HL-60 (cell line): ENCODE results near the gene CNIH3.

Experiments
- DNase-seq, 2 experiments: peaks; one replicate each; pipeline ENCODE4 v3.0.0-alpha.2; 2010 to 2020; ENCODE audit warnings: low read depth in 1 of 2, low spot score in 1 of 2
- H3K27ac ChIP-seq: fragments of 250-450 bp; sonication (Bioruptor Pico); replicated peaks from 2 replicates; pipeline ENCODE4 v1.5.1; 2020; ENCODE audit warnings: mild to moderate bottlenecking, moderate library complexity
- H3K27me3 ChIP-seq: fragments of 250-450 bp; sonication (Bioruptor Pico); 2 replicates; pipeline ENCODE4 v1.5.1; 2021; ENCODE audit warnings: mild to moderate bottlenecking, moderate library complexity; ENCODE audit not compliant: insufficient read depth, poor library complexity, severe bottlenecking
- H3K4me3 ChIP-seq: replicated peaks from 2 replicates; pipeline ENCODE4 v1.5.1; 2011; ENCODE audit warnings: mild to moderate bottlenecking, control low read depth, low read length; ENCODE audit not compliant: insufficient read depth
- GABPA ChIP-seq: IDR thresholded peaks from 2 replicates; pipeline ENCODE4 v1.6.1; 2012; ENCODE audit warnings: low read depth
- POLR2AphosphoS5 ChIP-seq: IDR thresholded peaks from 2 replicates; pipeline ENCODE4 v1.6.1; 2012; ENCODE audit warnings: low read depth
- SPI1 ChIP-seq: IDR thresholded peaks from 2 replicates; pipeline ENCODE4 v1.6.1; 2012; ENCODE audit warnings: low read depth, mild to moderate bottlenecking, borderline replicate concordance
- TF ChIP-seq, protein P1 (sequence below): IDR thresholded peaks from one replicate; pipeline ENCODE4 v1.5.1; 2011; ENCODE audit warnings: low read length, control low read depth, inconsistent platforms; ENCODE audit not compliant: insufficient read depth
- TF ChIP-seq, protein P2 (sequence below): IDR thresholded peaks from 2 replicates; pipeline ENCODE4 v1.6.1; 2012; ENCODE audit warnings: low read depth; ENCODE audit not compliant: insufficient replicate concordance

CNIH3 gene

DNA sequence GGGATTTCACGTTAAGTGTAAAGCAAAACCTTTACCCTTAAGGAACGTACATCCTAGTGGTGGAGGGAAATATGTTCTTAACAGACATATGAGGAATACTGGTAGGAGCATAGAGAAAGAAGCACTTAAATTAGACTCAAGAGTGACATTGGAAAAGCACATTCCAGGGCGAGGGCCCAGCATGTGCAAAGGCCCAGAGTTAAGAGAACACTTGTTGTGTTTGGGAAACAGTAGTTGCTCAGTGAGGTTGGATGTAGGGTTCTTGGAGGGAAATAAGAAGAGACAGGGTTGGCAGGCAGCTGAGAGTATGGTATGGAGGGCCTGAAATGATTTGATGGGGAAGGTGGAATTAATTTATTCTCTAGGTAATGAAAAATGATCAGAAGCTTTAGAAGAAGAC, 115.5 kb downstream of the CNIH3 start:
- no peak for TF ChIP-seq GABPA
- TF ChIP-seq SPI1: no peak
- no peak for TF ChIP-seq POLR2AphosphoS5
- TF ChIP-seq, protein P1, sequence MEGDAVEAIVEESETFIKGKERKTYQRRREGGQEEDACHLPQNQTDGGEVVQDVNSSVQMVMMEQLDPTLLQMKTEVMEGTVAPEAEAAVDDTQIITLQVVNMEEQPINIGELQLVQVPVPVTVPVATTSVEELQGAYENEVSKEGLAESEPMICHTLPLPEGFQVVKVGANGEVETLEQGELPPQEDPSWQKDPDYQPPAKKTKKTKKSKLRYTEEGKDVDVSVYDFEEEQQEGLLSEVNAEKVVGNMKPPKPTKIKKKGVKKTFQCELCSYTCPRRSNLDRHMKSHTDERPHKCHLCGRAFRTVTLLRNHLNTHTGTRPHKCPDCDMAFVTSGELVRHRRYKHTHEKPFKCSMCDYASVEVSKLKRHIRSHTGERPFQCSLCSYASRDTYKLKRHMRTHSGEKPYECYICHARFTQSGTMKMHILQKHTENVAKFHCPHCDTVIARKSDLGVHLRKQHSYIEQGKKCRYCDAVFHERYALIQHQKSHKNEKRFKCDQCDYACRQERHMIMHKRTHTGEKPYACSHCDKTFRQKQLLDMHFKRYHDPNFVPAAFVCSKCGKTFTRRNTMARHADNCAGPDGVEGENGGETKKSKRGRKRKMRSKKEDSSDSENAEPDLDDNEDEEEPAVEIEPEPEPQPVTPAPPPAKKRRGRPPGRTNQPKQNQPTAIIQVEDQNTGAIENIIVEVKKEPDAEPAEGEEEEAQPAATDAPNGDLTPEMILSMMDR: no peak
- TF ChIP-seq, protein P2, sequence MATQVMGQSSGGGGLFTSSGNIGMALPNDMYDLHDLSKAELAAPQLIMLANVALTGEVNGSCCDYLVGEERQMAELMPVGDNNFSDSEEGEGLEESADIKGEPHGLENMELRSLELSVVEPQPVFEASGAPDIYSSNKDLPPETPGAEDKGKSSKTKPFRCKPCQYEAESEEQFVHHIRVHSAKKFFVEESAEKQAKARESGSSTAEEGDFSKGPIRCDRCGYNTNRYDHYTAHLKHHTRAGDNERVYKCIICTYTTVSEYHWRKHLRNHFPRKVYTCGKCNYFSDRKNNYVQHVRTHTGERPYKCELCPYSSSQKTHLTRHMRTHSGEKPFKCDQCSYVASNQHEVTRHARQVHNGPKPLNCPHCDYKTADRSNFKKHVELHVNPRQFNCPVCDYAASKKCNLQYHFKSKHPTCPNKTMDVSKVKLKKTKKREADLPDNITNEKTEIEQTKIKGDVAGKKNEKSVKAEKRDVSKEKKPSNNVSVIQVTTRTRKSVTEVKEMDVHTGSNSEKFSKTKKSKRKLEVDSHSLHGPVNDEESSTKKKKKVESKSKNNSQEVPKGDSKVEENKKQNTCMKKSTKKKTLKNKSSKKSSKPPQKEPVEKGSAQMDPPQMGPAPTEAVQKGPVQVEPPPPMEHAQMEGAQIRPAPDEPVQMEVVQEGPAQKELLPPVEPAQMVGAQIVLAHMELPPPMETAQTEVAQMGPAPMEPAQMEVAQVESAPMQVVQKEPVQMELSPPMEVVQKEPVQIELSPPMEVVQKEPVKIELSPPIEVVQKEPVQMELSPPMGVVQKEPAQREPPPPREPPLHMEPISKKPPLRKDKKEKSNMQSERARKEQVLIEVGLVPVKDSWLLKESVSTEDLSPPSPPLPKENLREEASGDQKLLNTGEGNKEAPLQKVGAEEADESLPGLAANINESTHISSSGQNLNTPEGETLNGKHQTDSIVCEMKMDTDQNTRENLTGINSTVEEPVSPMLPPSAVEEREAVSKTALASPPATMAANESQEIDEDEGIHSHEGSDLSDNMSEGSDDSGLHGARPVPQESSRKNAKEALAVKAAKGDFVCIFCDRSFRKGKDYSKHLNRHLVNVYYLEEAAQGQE: no peak
- Histone ChIP-seq H3K27ac (no peak overlapping the region), H3K4me3 (no peak overlapping the region), H3K27me3 (no peaks in the 10 kb centered on the region)
- no peak for DNase-seq

DNA sequence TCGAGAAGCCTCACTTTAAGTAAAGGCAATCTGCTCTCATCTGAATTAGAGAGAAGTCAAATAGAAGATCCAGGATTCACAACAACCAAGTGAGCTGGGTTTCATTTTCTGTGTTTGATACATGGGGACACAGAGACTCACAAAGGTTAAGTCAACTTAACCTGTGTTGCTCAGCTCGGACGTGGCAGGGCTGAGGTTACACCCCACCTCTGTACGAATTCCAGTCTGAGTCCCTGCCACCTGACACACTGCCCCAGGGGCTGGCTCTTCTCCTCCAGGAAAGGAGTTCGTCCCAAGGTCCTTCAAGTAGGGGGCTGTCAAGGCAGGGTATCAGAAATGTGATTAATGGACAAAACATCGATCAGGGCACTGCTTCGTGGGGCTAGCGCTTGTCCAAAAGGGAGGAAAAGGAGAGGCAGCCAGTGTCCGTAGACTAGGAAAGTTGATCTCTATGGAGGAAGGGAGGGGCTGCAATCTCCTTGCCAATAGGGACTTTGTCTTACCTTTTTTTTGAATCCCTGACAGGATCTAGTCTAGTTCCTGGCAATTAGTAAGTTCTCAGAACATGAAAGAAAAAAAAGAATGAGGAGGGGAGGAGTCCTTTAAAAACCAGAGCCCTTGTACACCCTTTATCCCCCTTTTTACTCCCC, 116.4 kb downstream of the CNIH3 start:
- no peak overlapping the region for H3K4me3 ChIP-seq
- no peak overlapping the region for H3K27ac ChIP-seq
- TF ChIP-seq SPI1 (no peak), GABPA (no peak), POLR2AphosphoS5 (no peak)
- TF ChIP-seq, protein P2: no peak
- TF ChIP-seq, protein P1: no peak
- DNase-seq: no peak
- no peaks in the 10 kb centered on the region for H3K27me3 ChIP-seq

DNA sequence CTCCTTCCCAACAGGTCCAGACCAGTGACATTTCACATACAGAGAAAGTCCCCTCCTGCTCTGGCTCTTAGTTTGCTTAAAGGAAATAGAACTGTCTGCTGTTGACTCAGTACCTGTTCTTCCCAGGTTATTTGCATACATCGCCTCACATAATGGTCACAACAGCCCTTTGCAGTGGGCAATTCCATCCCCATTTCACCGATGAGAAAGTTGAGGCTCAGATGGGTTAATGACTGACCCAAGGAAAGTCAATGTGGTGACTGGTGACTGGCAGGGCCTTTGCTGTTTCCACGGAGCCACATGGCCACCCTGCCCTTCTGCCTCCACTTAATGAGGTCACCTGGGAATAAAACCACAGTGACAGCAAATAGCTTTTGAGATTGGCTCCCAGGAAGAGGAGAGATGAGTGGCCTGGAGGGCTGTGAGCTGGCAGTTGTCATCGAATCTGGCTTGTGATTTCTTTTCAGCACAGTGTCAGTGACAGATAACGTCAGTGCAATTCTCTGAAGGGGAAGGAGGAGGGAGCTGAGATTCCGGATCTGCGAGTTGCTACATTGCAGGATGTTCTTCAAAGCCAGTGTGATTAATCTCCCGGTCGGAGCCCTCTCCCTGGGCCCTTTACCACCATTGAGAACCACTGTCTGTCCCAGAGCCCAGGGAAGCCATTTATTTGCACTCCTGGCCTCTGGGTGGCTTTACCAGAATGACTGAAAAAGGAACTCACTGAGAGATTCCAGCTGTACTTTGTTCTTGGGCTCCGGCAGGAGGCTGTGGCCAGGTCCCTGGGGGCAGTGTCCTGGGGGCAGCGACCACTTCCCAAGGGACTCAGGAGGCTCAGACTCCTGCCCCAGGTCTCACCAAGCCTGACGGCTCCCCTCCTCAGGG, 117.2 kb downstream of the CNIH3 start:
- DNase-seq: no peak
- Histone ChIP-seq H3K4me3 (no peak overlapping the region), H3K27ac (no peak overlapping the region), H3K27me3 (no peaks in the 10 kb centered on the region)
- TF ChIP-seq, protein P2: no peak
- TF ChIP-seq GABPA: no peak
- TF ChIP-seq POLR2AphosphoS5: no peak
- TF ChIP-seq, protein P1: no peak
- TF ChIP-seq SPI1: no peak
